DND-41 (cell line): ENCODE data around the gene KLHL36.

Source experiments
- ATAC-seq: fragments of 200-7000 bp; cut with Tn5 transposase; 3 replicates; pipeline ENCODE4 v1.9.1; 2021; ENCODE audit warnings: low read depth; ENCODE audit not compliant: insufficient read depth
- DNase-seq: peaks from one replicate; pipeline ENCODE4 v3.0.0-alpha.2; 2020
- H2AFZ ChIP-seq: 2 replicates; pipeline ENCODE4 v1.6.0; 2012; ENCODE audit warnings: low read depth, low read length
- H3K27ac ChIP-seq: 2 replicates; pipeline ENCODE4 v1.5.1; 2012; ENCODE audit warnings: low read length, inconsistent platforms
- H3K27me3 ChIP-seq: fragments of 200-600 bp; sonication (generic); 2 replicates; pipeline ENCODE4 v1.6.0; 2012; ENCODE audit warnings: low read length, mild to moderate bottlenecking, inconsistent platforms; ENCODE audit not compliant: insufficient read depth, poor library complexity
- H3K36me3 ChIP-seq: 2 replicates; pipeline ENCODE4 v1.5.1; 2012; ENCODE audit warnings: low read length, inconsistent platforms; ENCODE audit not compliant: insufficient read depth
- H3K4me1 ChIP-seq: 2 replicates; pipeline ENCODE4 v1.5.1; 2012; ENCODE audit warnings: mild to moderate bottlenecking, low read length; ENCODE audit not compliant: insufficient read depth
- H3K4me2 ChIP-seq: 2 replicates; pipeline ENCODE4 v1.6.0; 2012; ENCODE audit warnings: mild to moderate bottlenecking, moderate library complexity, low read length, inconsistent platforms; ENCODE audit not compliant: insufficient read depth
- H3K4me3 ChIP-seq, 2 experiments: fragments of 200-600 bp in 1 of 2; shearing (Covaris generic) in 1 of 2; 2 replicates each; pipeline ENCODE4 v1.5.1; 2012 to 2016; ENCODE audit warnings: inconsistent platforms in 2 of 2, low read length in 2 of 2, mild to moderate bottlenecking in 2 of 2, low read depth in 1 of 2, moderate library complexity in 1 of 2
- H3K79me2 ChIP-seq: 2 replicates; pipeline ENCODE4 v1.6.0; 2012; ENCODE audit warnings: low read length, inconsistent platforms; ENCODE audit not compliant: insufficient read depth
- H3K9ac ChIP-seq: 2 replicates; pipeline ENCODE4 v1.6.0; 2012; ENCODE audit warnings: low read depth, mild to moderate bottlenecking, inconsistent platforms, low read length, moderate library complexity
- H3K9me3 ChIP-seq: 2 replicates; pipeline ENCODE4 v1.5.1; 2012; ENCODE audit warnings: low read length, moderate library complexity, mild to moderate bottlenecking, inconsistent platforms; ENCODE audit not compliant: insufficient read depth, severe bottlenecking
- H4K20me1 ChIP-seq: 2 replicates; pipeline ENCODE4 v1.6.0; 2012; ENCODE audit warnings: low read length; ENCODE audit not compliant: insufficient read depth
- EZH2 ChIP-seq: IDR thresholded peaks from 3 replicates; pipeline ENCODE4 v1.6.1; 2012; ENCODE audit warnings: borderline replicate concordance, low read depth, mild to moderate bottlenecking, moderate library complexity, low read length, inconsistent platforms; ENCODE audit not compliant: severe bottlenecking
- TF ChIP-seq, protein P1 (sequence below): IDR thresholded peaks from 2 replicates; pipeline ENCODE4 v1.5.1; 2012; ENCODE audit warnings: borderline replicate concordance, low read length, moderate library complexity, mild to moderate bottlenecking; ENCODE audit not compliant: poor library complexity, severe bottlenecking; ENCODE audit errors: extremely low read depth

The KLHL36 gene

DNA sequence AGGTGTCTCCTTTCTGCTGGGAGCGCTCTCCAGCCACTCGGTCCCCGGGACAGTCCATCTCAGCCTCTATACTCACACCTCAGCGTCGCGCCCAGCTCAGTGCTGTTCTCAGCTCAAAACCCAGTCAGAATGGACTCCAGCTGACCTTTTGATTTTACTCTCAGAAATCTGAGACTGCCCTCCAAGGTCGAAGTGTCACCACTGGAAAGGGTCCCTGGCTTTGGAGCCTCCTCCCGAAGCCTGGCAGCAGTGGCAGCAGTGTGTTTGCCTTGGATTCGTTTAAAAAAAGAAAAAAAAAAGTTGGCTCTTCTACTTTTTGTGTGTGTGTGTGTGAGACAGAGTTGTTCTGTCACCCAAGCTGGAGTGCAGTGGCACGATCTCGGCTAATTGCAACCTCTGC, 10.4 kb downstream of the KLHL36 start:
- H4K20me1 ChIP-seq = peaks cover 3% of the 10 kb centered on the region
- 0 out of 2 replicates have a peak, but pooled peaks cover 2% of the 10 kb centered on the region for H3K79me2 ChIP-seq
- no peak for TF ChIP-seq EZH2
- TF ChIP-seq, protein P1, sequence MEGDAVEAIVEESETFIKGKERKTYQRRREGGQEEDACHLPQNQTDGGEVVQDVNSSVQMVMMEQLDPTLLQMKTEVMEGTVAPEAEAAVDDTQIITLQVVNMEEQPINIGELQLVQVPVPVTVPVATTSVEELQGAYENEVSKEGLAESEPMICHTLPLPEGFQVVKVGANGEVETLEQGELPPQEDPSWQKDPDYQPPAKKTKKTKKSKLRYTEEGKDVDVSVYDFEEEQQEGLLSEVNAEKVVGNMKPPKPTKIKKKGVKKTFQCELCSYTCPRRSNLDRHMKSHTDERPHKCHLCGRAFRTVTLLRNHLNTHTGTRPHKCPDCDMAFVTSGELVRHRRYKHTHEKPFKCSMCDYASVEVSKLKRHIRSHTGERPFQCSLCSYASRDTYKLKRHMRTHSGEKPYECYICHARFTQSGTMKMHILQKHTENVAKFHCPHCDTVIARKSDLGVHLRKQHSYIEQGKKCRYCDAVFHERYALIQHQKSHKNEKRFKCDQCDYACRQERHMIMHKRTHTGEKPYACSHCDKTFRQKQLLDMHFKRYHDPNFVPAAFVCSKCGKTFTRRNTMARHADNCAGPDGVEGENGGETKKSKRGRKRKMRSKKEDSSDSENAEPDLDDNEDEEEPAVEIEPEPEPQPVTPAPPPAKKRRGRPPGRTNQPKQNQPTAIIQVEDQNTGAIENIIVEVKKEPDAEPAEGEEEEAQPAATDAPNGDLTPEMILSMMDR = no peak
- no peaks in the 10 kb centered on the region for H3K27me3 ChIP-seq
- peaks cover 75% of the 10 kb centered on the region for H3K36me3 ChIP-seq
- DNase-seq = no peak
- H3K4me1 ChIP-seq = 0 out of 2 replicates have a peak, but pooled peaks cover 5% of the 10 kb centered on the region
- no peak overlapping the region for H3K27ac ChIP-seq
- H3K9me3 ChIP-seq = no peaks in the 10 kb centered on the region
- no peak for ATAC-seq
- H2AFZ ChIP-seq = no peak overlapping the region
- H3K9ac ChIP-seq = no peak overlapping the region
- no peak overlapping the region for H3K4me2 ChIP-seq
- no peak overlapping the region for H3K4me3 ChIP-seq

DNA sequence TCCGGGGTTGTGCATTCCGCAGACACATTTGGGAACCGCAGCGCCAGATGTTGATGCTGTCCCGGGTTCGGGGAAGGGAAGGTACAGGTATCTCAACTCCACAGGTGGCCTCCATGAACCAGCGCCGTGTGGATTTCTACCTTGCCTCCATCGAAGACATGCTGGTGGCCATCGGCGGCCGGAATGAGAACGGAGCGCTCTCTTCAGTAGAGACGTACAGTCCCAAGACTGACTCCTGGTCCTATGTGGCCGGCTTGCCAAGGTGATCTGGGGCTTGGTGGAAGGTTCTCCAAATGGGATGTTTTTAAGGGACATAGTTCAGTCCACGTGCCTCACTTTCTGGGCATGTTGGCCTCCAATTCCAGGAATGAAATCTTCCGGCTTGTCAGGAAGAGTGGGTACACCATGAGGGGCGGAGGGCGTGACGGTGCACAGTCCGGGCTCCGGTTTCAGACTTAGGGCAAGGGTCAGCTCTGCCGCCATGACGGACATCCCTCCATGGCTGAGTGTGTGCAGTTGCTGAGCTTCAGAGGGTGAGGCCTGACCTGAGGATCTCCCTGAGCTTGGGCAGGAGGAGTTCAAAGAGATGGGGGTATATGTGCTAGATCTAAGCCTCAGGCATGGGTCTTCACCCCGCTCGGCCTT, 11.5 kb downstream of the KLHL36 start:
- H3K27me3 ChIP-seq = no peaks in the 10 kb centered on the region
- no peaks in the 10 kb centered on the region for H3K9me3 ChIP-seq
- H3K36me3 ChIP-seq = peaks cover 77% of the 10 kb centered on the region
- no peak overlapping the region for H3K4me2 ChIP-seq
- TF ChIP-seq EZH2 = no peak
- TF ChIP-seq, protein P1 = no peak
- H3K27ac ChIP-seq = no peak overlapping the region
- no peaks in the 10 kb centered on the region for H3K79me2 ChIP-seq
- no peak for DNase-seq
- no peak overlapping the region for H3K4me3 ChIP-seq
- no peak for ATAC-seq
- 0 out of 2 replicates have a peak, but pooled peaks cover 5% of the 10 kb centered on the region for H3K4me1 ChIP-seq
- peaks cover 3% of the 10 kb centered on the region for H4K20me1 ChIP-seq
- no peak overlapping the region for H3K9ac ChIP-seq
- no peak overlapping the region for H2AFZ ChIP-seq

GRCh38 chr16:84660973-84661372, 12.7 kb downstream of the KLHL36 start:
- H3K27me3 ChIP-seq = no peaks in the 10 kb centered on the region
- ATAC-seq (no peak), DNase-seq (no peak)
- H3K9ac ChIP-seq = no peak overlapping the region
- TF ChIP-seq, protein P1 = no peak
- no peak for TF ChIP-seq EZH2
- no peak overlapping the region for H3K4me3 ChIP-seq
- H4K20me1 ChIP-seq = peaks cover 3% of the 10 kb centered on the region
- peaks cover 80% of the 10 kb centered on the region for H3K36me3 ChIP-seq
- H3K79me2 ChIP-seq = no peaks in the 10 kb centered on the region
- no peak overlapping the region for H3K27ac ChIP-seq
- H3K4me2 ChIP-seq = no peak overlapping the region
- H3K4me1 ChIP-seq = 0 out of 2 replicates have a peak, but pooled peaks cover 2% of the 10 kb centered on the region
- no peak overlapping the region for H2AFZ ChIP-seq
- no peaks in the 10 kb centered on the region for H3K9me3 ChIP-seq
